Umbilical cord (tissue), 2 donors: ENCODE results near the gene SEMA5A. TPM values are rescaled to one million over a fixed set of nuclear protein-coding genes. Genes with fewer than 3 reads are reported as not detected.

Experiments used
- DNase-seq: peaks from one replicate; pipeline ENCODE4 v3.0.0-alpha.2; 2015; ENCODE audit warnings: low spot score
- total RNA-seq: library from RNA; depleted of rRNA; stranded (reverse); fragments of >200 nt; gene quantifications from one replicate; pipeline ENCODE4 v1.2.3, GENCODE V29; 2014; ENCODE audit warnings: low replicate concordance; ENCODE audit not compliant: insufficient read depth

The SEMA5A gene
- total RNA-seq, 1 donor from 2014 or later = 24.8 TPM

- no peak for DNase-seq
Measured at GRCh38 chr5:9122528-9122927, 423.3 kb downstream of the SEMA5A start.

- no peak for DNase-seq
Measured at GRCh38 chr5:9121597-9121996, 424.3 kb downstream of the SEMA5A start.

- DNase-seq = no peak
Measured at GRCh38 chr5:9118852-9119251, 427.0 kb downstream of the SEMA5A start.

GRCh38 chr5:9115093-9115492 lies 430.8 kb downstream of the SEMA5A start:
- DNase-seq = no peak

- DNase-seq = no peak
Measured at GRCh38 chr5:9112520-9113291, 433.2 kb downstream of the SEMA5A start.

DNA sequence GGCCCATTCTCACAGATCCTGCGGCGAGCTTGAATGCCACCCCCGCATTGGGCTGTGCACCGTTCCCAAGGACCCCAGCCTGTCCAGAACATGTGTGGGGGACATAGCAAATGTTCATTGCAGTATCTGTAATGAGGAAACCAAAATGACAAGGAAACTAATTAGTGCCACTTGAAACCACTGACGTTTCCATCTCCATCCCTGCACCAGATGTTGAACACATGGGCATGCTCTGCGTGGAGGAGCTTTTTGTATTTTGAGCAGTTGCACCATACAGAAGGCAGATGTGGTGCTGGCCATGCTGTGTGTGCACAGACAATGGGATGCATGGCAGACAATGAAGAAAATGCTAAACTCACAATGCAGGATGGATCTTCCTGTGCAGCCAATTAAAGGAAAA lies 437.7 kb downstream of the SEMA5A start:
- DNase-seq = no peak

- DNase-seq = no peak
Measured at GRCh38 chr5:9105851-9106250, 440.0 kb downstream of the SEMA5A start.

DNA sequence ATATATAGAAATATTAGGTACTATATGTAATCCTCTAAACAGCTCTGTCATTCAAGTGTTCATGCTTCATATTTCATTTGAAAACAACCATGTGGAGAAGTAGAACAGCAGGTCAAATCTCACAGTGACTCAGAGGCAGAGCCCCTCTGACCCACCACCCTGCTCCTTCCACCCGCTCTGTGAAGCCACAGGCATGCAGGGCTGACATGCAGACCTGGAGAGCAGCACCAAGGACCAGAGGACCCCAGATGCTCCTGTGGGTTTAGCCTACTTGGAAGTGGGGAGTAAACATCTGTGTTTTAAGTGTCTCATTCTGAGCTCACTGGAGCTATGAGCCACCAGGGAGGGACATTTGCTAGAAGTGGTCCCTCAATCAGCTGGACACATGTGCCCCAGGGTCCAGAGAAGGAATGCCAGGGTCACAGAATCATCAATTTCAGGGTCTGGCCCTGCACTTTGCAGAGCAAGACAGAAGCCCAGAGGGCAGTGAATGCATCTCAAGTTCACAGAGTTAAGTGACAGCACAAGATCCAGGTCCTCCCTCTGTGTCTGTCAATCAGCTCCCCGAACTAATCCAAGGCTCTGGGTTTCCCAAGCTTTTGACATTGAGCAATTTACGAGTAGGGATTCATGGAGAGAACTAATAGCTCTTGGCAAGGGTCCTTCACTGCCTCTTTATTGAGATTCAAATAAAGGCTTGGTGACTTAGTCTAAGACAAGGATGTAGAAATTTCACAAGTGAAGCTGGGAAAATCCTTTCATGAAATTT lies 441.1 kb downstream of the SEMA5A start:
- peak; percentile 40 for DNase-seq

- no peak for DNase-seq
Measured at GRCh38 chr5:9103290-9103689, 442.6 kb downstream of the SEMA5A start.

- DNase-seq = no peak
Measured at GRCh38 chr5:9099689-9100088, 446.2 kb downstream of the SEMA5A start.

DNA sequence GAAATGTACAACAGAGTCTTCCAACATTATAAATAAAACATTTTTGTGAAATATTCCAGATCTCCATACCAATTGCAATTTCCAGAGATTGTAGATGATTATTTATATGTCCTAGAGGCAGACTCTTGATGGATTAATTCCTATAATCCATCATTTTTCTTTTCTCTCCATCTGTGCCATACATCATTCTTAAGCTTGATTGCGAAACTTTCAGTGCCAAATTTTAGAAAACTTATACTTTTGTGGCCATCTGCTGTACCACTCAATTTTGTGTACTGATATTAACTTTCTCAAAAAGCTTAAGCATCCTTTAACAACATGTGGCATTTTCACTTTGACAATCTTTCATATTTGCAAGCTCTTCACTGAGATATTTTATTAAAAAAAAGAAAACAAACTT lies 446.9 kb downstream of the SEMA5A start:
- DNase-seq = no peak

DNA sequence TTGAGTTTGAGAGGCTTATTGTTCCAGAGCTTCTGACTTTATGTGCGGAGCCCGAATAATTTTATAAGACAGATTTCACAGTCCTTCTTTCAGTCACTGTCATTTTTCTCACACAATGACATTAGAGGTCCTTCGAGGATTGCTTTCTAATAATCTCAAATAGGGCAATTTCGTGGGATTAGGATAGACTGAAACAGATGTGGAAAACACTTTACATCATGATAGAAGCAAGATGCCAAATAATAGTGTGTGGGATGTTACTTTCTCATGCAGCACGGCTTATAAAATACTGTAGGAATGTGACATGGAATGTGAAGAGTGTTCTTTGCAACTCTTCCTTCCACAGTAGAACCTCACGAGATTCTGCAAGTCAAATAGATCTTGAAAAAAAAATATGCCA lies 451.3 kb downstream of the SEMA5A start:
- DNase-seq = peak; percentile 59

GRCh38 chr5:9091896-9092662 lies 453.8 kb downstream of the SEMA5A start:
- no peak for DNase-seq

DNA sequence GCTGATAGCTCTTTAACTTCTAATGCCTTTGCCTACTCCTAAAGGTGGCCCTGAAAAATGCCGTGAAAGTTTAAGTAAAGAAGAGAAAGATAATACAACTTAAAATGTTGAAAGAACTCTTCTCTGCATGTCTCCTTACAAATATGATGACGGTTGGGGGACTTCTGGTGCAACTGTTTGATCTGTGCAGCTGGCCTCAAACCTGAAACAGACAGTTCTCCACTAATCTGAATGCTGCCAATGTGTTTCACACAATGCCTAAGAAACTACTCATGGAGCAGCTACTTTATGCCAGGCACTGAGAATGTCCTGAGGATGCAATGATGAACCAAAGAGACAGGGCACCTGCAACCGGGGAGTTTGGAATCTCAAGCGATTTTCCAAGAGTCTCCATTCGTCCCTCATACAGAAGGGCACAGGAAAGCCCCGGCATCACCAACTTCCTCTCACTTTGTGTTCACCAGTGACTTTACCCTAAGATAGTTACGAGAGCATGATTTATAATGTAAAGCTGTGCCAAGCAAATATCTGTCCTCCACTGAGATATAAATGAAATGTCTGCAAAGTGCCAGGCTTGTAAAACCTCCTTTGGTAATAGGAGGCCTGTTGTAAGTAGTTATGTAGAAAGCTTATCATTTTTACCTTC lies 455.4 kb downstream of the SEMA5A start:
- no peak for DNase-seq

DNA sequence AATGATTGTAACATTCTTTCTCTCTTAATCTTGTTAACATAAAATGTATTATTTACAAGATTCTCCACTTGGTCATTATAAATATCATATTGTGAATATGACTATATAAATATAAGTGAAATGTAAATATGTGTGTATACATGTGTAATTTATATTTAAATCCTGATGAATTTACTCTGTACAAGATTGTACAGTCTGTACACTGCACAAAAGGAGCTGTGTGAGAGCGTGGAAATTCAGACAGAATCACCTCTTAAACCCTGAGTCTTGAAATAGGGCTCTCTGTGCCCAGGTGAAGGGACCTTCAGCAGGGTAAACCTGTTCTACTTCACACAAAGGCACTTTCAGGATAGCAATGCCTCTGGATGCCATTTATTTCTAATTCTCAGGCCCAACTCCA lies 456.0 kb downstream of the SEMA5A start:
- no peak for DNase-seq

- no peak for DNase-seq
Measured at GRCh38 chr5:9082996-9083395, 462.9 kb downstream of the SEMA5A start.

DNA sequence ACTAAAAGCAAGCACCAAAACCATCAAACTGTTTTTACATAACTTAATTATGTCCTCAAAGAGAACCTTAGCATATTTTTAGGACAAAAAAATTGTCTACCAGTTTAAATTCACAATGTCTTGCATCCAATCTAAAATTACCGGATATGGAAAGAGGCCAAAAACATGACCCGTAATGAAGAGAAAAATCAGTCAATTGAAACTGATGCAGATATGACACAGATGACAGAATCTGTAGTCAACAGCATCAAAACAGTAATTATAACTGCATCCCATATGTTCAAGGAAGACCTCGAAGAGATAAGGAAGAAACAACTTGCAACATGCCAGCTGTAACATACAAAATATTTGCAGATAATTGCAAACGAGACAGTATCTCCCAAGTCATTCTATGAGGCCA lies 473.2 kb downstream of the SEMA5A start:
- no peak for DNase-seq

DNA sequence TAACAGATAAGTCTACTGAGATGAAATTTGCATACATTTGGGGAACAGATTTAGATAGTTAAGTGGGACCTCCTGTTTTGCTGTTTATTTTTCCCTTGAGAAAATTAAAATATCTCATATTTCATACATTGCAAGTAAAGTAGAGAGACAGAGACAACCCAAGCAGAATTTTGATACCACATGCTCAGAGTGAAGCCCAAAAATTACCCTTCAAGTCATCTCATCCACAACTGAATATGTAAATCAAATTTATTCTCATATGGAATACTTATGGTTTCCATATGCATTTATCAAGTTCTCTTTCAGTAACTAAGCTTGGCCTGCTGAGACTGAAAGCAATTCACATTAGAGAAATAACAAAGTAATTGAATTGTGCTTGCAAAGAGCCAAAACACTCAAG lies 474.4 kb downstream of the SEMA5A start:
- DNase-seq = no peak

GRCh38 chr5:9071074-9071473 lies 474.8 kb downstream of the SEMA5A start:
- DNase-seq = no peak

DNA sequence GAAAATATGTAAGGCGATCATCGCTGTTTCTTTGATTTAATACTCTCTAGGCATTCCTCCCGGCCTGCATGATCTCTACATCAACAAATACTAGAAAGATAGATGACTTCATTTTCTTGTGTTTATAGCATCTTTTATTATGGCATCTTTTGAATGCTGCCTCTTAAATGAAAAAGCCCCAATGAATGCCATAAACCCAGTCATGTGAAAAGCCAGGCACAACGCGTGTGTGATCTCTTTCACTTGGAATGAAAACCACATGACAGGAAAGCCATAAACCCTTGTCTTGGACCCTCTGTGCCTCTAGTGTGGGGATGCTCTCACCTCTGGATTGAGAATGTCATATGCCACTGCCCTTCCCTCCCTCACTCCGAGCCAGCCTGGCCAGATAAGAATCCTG lies 476.2 kb downstream of the SEMA5A start:
- peak; percentile 76 for DNase-seq

DNA sequence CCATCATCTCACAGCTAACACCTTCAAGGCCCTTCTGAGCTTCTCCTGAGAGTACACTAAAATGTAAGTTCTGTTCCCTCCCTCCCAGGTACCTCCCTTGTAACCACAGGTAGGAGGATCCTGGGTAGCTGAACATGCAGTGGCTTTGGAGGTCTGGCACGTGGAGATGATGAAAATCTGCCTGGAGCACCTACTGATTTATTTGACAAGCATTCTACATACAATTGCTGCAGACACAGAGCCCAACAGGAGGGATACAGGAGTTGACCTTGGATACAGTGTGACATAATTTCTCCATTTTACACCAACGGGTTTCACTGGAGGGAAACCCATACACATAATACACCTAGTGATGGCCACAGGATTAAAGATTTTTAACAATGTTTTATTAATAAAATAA lies 478.7 kb downstream of the SEMA5A start:
- DNase-seq = no peak

GRCh38 chr5:9066349-9066748 lies 479.5 kb downstream of the SEMA5A start:
- DNase-seq = no peak
